Measurements from ENCODE around the gene LRPAP1. TPM values are rescaled to one million over a fixed set of nuclear protein-coding genes. Genes with fewer than 3 reads are reported as not detected.

The LRPAP1 gene
- total and polyA plus RNA-seq, 8 donors, result 31.5 to 92.0 (median 52.8) TPM

GRCh38 chr4:3489451-3489962 is 42.7 kb downstream of the LRPAP1 start:
- intact Hi-C loops (cut with DNase I; ENCODE audit: low total_unique reads), result no loop called here
- WGBS, 5 donors, result 57 to 77% (median 74%) methylated on average over 16 to 20 of the region's 20 CpGs
- Histone ChIP-seq H3K4me3 (no peak overlapping the region), H3K4me1 (peaks cover 13 to 14% (median 14%) of the 10 kb centered on the region in 4 donors), H3K9me3 (no peaks in the 10 kb centered on the region), H3K36me3 (peaks cover 0 to 11% (median 6%) of the 10 kb centered on the region in 4 donors), H3K27me3 (peaks cover 0 to 76% (median 20%) of the 10 kb centered on the region in 3 donors), H3K27ac (no peak overlapping the region)
- DNase-seq, result no peak
- TF ChIP-seq POLR2A (IDR thresholded peaks at IDR 0.05) (no peak), EP300 (IDR thresholded peaks at IDR 0.05) (no peak), POLR2AphosphoS5 (IDR thresholded peaks at IDR 0.05) (no peak), CTCF (IDR thresholded peaks at IDR 0.05) (no peak)

GRCh38 chr4:3488820-3489219 is 43.4 kb downstream of the LRPAP1 start:
- Histone ChIP-seq H3K9me3 (no peaks in the 10 kb centered on the region), H3K27ac (no peak overlapping the region), H3K4me1 (peaks cover 20 to 21% (median 21%) of the 10 kb centered on the region in 4 donors), H3K4me3 (no peak overlapping the region), H3K36me3 (peaks cover 0 to 11% (median 6%) of the 10 kb centered on the region in 4 donors), H3K27me3 (peaks cover 0 to 76% (median 25%) of the 10 kb centered on the region in 3 donors)
- TF ChIP-seq CTCF (IDR thresholded peaks at IDR 0.05), result no peak
- no peak for TF ChIP-seq POLR2A (IDR thresholded peaks at IDR 0.05)
- no peak for TF ChIP-seq POLR2AphosphoS5 (IDR thresholded peaks at IDR 0.05)
- TF ChIP-seq EP300 (IDR thresholded peaks at IDR 0.05), result no peak
- DNase-seq, result no peak
- intact Hi-C loops (cut with DNase I; ENCODE audit: low total_unique reads), result no loop called here
- WGBS, 5 donors, result 58 to 64% (median 60%) methylated on average over 9 to 11 of the region's 11 CpGs

- TF ChIP-seq EP300 (IDR thresholded peaks at IDR 0.05) (no peak), POLR2A (IDR thresholded peaks at IDR 0.05) (no peak), CTCF (IDR thresholded peaks at IDR 0.05) (no peak), POLR2AphosphoS5 (IDR thresholded peaks at IDR 0.05) (no peak)
- Histone ChIP-seq H3K27ac (no peak overlapping the region), H3K27me3 (peaks cover 0 to 76% (median 26%) of the 10 kb centered on the region in 3 donors), H3K36me3 (peaks cover 0 to 3% (median under 1%) of the 10 kb centered on the region in 4 donors), H3K9me3 (no peaks in the 10 kb centered on the region), H3K4me3 (no peak overlapping the region), H3K4me1 (peaks cover 27 to 31% (median 28%) of the 10 kb centered on the region in 4 donors)
- no peak for DNase-seq
- WGBS, 5 donors, result 65 to 85% (median 77%) methylated on average over 1 to 7 of the region's 7 CpGs
- intact Hi-C loops (cut with DNase I; ENCODE audit: low total_unique reads), result no loop called here
These were observed 44.4 kb downstream of the LRPAP1 start for GRCh38 chr4:3487861-3488260.

- Histone ChIP-seq H3K4me1 (peaks cover 34 to 41% (median 37%) of the 10 kb centered on the region in 4 donors), H3K27ac (no peak overlapping the region), H3K9me3 (no peaks in the 10 kb centered on the region), H3K4me3 (no peak overlapping the region), H3K36me3 (no peaks in the 10 kb centered on the region), H3K27me3 (peaks cover 0 to 76% (median 21%) of the 10 kb centered on the region in 3 donors)
- intact Hi-C loops (cut with DNase I; ENCODE audit: low total_unique reads), result no loop called here
- WGBS, 5 donors, result 71 to 79% (median 76%) methylated on average over 18 to 25 of the region's 25 CpGs
- DNase-seq, result no peak
- TF ChIP-seq POLR2A (IDR thresholded peaks at IDR 0.05) (no peak), CTCF (IDR thresholded peaks at IDR 0.05) (no peak), POLR2AphosphoS5 (IDR thresholded peaks at IDR 0.05) (no peak)
These were observed 45.4 kb downstream of the LRPAP1 start for GRCh38 chr4:3486541-3487540.

Measured in stomach (tissue), 9 donors.